HG03066 (cell line): ENCODE data around the gene ZNF268.
"Not testable (repeated sequence)": the region's sequence is repeated elsewhere in the genome, so short reads cannot be mapped to it uniquely, and the experiment has no call there.

Experiments used
- ATAC-seq: cut with Tn5 transposase; IDR thresholded peaks from one replicate; pipeline ENCODE4 v1.9.1; 2021; ENCODE audit warnings: low read depth; ENCODE audit not compliant: unreplicated experiment

ZNF268 gene

GRCh38 chr12:133226690-133227089, 45.4 kb downstream of the ZNF268 start:
- no peak for ATAC-seq

- ATAC-seq, result no peak
These were observed 46.1 kb downstream of the ZNF268 start for GRCh38 chr12:133227281-133227852.

- ATAC-seq, result no peak
These were observed 49.7 kb downstream of the ZNF268 start for GRCh38 chr12:133231001-133231400.

GRCh38 chr12:133233006-133233405, 51.7 kb downstream of the ZNF268 start:
- ATAC-seq, result no peak

GRCh38 chr12:133233993-133234564, 52.8 kb downstream of the ZNF268 start:
- ATAC-seq, result no peak

- no peak for ATAC-seq
These were observed 53.7 kb downstream of the ZNF268 start for GRCh38 chr12:133234971-133235370.

GRCh38 chr12:133235401-133236112, 54.3 kb downstream of the ZNF268 start, which contains the start of gene ANHX:
TSS of gene ANHX (minus strand) at chr12:133235877. CDS start at chr12:133234356, 1,521 bp downstream.
- ATAC-seq, result no peak

GRCh38 chr12:133236144-133236543, 54.8 kb downstream of the ZNF268 start:
- ATAC-seq, result no peak

GRCh38 chr12:133236556-133236955, 55.3 kb downstream of the ZNF268 start:
- no peak for ATAC-seq

- ATAC-seq, result no peak
These were observed 70.4 kb downstream of the ZNF268 start for GRCh38 chr12:133251732-133252131.

- ATAC-seq, result not testable (repeated sequence)
These were observed 74.5 kb downstream of the ZNF268 start for GRCh38 chr12:133255833-133256232.

- no peak for ATAC-seq
These were observed 75.0 kb downstream of the ZNF268 start for GRCh38 chr12:133256321-133256720.

- no peak for ATAC-seq
These were observed 82.9 kb downstream of the ZNF268 start for GRCh38 chr12:133264173-133264572.
